ENCODE measurements around the gene CENPH. TPM values are rescaled to one million over a fixed set of nuclear protein-coding genes. Genes with fewer than 3 reads are reported as not detected.

Gene CENPH
- total and polyA plus RNA-seq, 2 of the 13 experiments (the other 11 are each of a cell fraction or from before 2014, with no cell fraction given) = 11.2 to 28.8 TPM

GRCh38 chr5:69213513-69214215, 24.3 kb downstream of the CENPH start (continued):
- TF ChIP-seq HMGXB3 (CRISPR knock-in tag; IDR thresholded peaks at IDR 0.05; ENCODE audit: borderline replicate concordance) = peak; percentile 28; the same call in 1 of the 2 replicates
- 0 out of 2 replicates have a peak, but pooled peaks have one; percentile 15 for TF ChIP-seq FOXA3 (CRISPR knock-in tag; IDR thresholded peaks at IDR 0.05)
- TF ChIP-seq ZNF263 (CRISPR knock-in tag; IDR thresholded peaks at IDR 0.05) = no peak
- TF ChIP-seq EP300 (IDR thresholded peaks at IDR 0.05; ENCODE audit: low read depth in 2 of 2, low read length in 2 of 2) = peak in 1 of 2 experiments; percentile 31; a peak in 1 of 4 replicates
- peak; percentile 22; the same call in 1 of the 2 replicates for TF ChIP-seq EP300 (CRISPR knock-in tag; IDR thresholded peaks at IDR 0.05; ENCODE audit: borderline replicate concordance)
- 0 out of 2 replicates have a peak, but pooled peaks have one; percentile 26 for TF ChIP-seq HMG20A (CRISPR knock-in tag; IDR thresholded peaks at IDR 0.05; ENCODE audit: borderline replicate concordance)
- no peak for TF ChIP-seq BRD4 (CRISPR knock-in tag; IDR thresholded peaks at IDR 0.05)
- TF ChIP-seq PHF8 (CRISPR knock-in tag; IDR thresholded peaks at IDR 0.05) = no peak
- TF ChIP-seq LCORL (IDR thresholded peaks at IDR 0.05) = peak; percentile 93
- no peak; the same call in 1 of the 2 replicates for TF ChIP-seq LCORL (CRISPR knock-in tag; IDR thresholded peaks at IDR 0.05)
- no peak for TF ChIP-seq ZNF430 (CRISPR knock-in tag; IDR thresholded peaks at IDR 0.05)
- TF ChIP-seq TGIF2 (CRISPR knock-in tag; IDR thresholded peaks at IDR 0.05) = 0 out of 2 replicates have a peak, but pooled peaks have one; percentile 43
- peak; percentile 46; the same call in 1 of the 3 replicates for TF ChIP-seq MXI1 (IDR thresholded peaks at IDR 0.05; ENCODE audit: borderline replicate concordance, low read depth, low read length)
- peak; percentile 39; the same call in 1 of the 2 replicates for TF ChIP-seq CEBPB (IDR thresholded peaks at IDR 0.05; ENCODE audit: borderline replicate concordance, low read depth, low read length)
- peak; percentile 76; the same call in 1 of the 2 replicates for TF ChIP-seq JUNB (CRISPR knock-in tag; IDR thresholded peaks at IDR 0.05; ENCODE audit: borderline replicate concordance)
- TF ChIP-seq ARNT2 (CRISPR knock-in tag; IDR thresholded peaks at IDR 0.05; ENCODE audit: low read depth) = no peak
- 0 out of 2 replicates have a peak, but pooled peaks have one; percentile 12 for TF ChIP-seq ATF7 (IDR thresholded peaks at IDR 0.05)
- TF ChIP-seq ATF7 (CRISPR knock-in tag; IDR thresholded peaks at IDR 0.05) = no peak
- TF ChIP-seq POLR2G (IDR thresholded peaks at IDR 0.05; ENCODE audit: low read depth, low read length) = no peak
- TF ChIP-seq PRDM10 (CRISPR knock-in tag; IDR thresholded peaks at IDR 0.05; ENCODE audit: low read depth) = peak; percentile 96
- peak; percentile 17; the same call in 1 of the 2 replicates for TF ChIP-seq MNT (IDR thresholded peaks at IDR 0.05)

All from HepG2 (cell line).